Activated CD4-positive, alpha-beta T cell treated with anti-CD3 and anti-CD28 coated beads for 48 hours (primary cell): ENCODE measurements around the gene SLC37A2.

Source experiments
- DNase-seq: peaks from one replicate; pipeline ENCODE4 v3.0.0-alpha.2; 2020

SLC37A2 gene

GRCh38 chr11:125071846-125072217 is 8.7 kb downstream of the SLC37A2 start:
- no peak for DNase-seq

GRCh38 chr11:125072218-125072960 is 9.3 kb downstream of the SLC37A2 start:
- DNase-seq = no peak

- DNase-seq = no peak
Measured at GRCh38 chr11:125072961-125073590, 10.0 kb downstream of the SLC37A2 start.

GRCh38 chr11:125073616-125074483 is 10.7 kb downstream of the SLC37A2 start:
- DNase-seq = no peak

DNA sequence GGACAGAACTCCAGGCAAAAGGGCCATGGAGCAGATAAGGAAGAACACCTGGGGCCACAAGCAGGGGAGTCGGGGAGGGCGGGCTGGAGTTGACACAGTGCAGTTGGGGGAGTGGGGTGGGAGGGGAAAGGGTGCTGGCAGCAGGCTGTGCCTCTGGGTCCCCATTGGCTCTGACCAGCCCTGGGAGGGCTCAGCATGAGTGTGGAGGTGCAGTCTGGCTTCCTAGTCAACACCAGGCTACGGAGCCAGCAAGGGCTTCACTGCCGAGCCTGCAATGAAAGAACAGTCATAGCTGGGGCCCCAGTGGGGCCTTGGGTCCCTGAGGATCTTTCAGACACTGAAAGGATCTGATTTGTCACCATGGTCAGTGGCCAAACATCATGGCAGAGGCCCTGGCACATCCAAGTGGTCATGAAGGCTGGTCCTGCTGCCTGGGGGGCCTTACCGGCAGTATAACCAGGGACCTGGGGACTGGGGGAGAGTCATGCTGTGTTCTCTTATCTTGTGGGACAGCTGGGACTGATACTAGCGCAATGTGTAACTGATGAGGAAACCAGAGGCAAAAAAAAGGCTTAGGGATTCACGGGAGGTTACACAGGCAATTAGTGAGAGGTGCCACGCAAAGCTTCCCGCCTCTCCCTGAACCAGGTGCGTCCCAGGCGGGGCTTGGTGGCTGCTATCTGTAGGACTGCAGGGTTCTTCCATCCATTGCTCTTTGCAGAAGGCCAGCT is 11.6 kb downstream of the SLC37A2 start:
- DNase-seq = no peak

GRCh38 chr11:125075242-125075625 is 12.1 kb downstream of the SLC37A2 start:
- DNase-seq = no peak

- no peak for DNase-seq
Measured at GRCh38 chr11:125075900-125076317, 12.8 kb downstream of the SLC37A2 start.

GRCh38 chr11:125076378-125076945 is 13.4 kb downstream of the SLC37A2 start:
- DNase-seq = no peak

DNA sequence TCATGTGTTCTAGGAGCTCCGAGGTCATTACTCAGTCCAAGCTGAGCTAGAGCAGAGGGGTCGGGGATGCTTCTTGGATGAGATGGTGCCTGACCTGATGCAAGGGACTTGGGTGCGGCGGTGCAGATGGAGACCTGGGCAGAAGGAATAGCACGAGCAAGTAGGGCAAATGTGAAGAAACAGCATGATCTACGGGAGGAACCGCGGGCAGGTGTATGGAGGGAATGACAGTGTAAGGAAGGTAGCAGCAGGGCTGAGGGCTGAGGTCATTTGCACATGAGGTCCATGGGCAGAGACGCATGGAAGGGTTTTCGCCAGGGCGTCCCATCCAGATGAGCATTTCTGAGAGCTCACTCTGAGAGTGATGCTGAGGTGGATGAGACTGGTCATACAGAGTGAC is 14.9 kb downstream of the SLC37A2 start:
- no peak for DNase-seq

DNA sequence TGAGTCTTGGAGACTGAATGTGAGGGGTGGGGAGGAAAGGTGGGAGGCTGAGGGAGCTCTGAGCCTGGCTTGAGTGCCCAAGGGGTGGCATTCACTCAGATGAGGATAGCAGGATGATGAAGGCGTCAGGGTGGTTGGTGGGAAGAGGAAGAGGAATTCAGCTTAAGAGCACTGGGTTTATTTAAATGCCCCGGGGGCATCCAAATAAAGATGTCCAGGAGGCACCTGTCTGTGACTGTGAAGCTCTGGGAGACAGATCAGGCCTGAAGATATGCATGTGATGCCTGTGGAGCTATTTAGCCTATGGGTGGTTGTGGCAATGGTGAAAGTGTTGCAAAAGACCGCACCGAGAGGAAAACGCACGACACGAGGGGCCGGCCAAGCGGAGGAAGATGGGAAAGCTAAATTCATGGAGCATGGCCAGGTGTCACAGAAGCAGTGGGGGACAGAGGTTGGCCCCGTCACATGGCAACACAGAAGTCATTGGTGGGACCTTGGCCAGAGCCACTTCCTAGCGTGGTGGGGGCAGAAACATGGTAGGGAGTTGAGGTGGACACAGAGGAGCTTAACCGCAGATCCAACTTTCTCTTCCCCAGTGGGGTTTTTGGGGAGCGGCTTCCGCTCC is 15.5 kb downstream of the SLC37A2 start:
- no peak for DNase-seq

- DNase-seq = no peak
Measured at GRCh38 chr11:125079151-125079877, 16.2 kb downstream of the SLC37A2 start.

DNA sequence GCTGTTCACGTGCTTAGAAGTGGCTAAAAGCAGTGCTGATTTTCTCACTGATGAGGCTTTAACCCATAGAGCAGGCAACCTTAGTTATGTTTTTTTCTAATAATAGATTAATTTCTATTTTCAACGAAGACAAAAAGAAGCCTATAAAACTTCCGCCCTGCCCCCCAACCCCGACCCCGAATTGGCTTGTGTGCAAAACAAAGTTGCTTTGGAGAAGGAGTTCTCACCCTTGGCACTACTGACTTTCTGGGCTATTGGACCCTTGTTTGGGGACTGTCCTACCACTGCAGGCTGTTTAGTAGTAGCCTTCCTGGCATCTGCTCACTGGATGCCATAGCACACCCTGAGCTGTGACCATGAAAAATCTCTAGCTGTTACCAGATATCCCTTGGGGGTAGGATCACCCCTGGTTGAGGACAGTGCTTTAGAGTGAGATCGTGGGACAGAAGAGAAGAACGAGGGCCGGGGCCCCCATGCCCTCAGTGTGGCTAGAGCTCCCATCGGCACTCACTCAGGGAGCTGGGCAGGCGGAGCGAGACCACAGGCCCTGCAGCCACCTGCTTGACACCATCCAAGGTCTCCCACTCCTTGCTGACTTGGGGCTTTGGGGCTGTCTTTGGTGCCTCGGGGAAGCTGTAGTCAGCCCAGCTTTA is 16.9 kb downstream of the SLC37A2 start:
- no peak for DNase-seq

DNA sequence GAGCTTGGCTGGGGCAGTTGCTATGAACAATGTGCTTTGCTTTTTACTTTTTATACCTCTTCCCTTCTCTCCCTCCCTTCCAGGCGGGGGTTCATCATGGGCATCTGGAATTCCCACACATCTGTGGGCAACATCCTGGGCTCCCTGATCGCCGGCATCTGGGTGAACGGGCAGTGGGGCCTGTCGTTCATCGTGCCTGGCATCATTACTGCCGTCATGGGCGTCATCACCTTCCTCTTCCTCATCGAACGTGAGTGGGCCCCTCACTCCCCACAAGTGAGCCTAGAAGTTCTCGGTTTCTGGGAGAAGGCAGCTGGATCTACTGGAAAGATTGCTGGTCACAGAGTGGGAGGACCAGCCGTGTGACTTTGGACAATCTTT is 17.4 kb downstream of the SLC37A2 start:
- no peak for DNase-seq

DNA sequence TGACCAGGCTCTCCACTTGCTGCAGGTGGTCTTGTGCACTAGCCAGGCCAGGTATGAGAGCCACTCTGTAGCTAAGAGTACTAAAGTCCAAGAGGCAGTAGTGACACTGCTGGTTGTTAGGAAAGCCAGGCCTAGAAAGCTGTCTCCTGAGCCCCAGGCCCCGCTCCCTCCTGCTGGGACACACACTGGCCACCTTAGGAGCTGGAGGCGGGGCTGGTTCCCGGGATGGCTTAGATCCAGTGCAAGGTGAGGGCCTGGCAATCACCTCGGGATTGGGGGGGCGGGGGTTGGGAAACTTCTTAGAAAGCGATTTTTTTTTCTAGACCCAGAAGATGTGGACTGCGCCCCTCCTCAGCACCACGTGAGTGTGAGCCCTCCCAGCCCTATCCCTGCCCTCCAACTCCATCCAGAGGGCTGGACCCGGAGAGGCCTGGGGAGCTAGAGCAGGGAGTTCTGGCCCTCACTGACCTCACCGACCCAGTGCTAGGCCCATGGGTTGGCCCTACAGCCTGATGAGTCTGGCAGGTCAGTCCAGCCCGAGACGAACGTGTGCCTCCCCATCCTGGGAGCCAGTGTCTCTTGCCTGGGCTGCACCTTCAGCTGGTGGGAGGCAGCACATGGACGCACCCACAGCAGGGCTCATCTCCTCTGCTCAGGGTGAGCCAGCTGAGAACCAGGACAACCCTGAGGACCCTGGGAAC is 18.1 kb downstream of the SLC37A2 start:
- no peak for DNase-seq

- DNase-seq = no peak
Measured at GRCh38 chr11:125082040-125082439, 18.9 kb downstream of the SLC37A2 start.

DNA sequence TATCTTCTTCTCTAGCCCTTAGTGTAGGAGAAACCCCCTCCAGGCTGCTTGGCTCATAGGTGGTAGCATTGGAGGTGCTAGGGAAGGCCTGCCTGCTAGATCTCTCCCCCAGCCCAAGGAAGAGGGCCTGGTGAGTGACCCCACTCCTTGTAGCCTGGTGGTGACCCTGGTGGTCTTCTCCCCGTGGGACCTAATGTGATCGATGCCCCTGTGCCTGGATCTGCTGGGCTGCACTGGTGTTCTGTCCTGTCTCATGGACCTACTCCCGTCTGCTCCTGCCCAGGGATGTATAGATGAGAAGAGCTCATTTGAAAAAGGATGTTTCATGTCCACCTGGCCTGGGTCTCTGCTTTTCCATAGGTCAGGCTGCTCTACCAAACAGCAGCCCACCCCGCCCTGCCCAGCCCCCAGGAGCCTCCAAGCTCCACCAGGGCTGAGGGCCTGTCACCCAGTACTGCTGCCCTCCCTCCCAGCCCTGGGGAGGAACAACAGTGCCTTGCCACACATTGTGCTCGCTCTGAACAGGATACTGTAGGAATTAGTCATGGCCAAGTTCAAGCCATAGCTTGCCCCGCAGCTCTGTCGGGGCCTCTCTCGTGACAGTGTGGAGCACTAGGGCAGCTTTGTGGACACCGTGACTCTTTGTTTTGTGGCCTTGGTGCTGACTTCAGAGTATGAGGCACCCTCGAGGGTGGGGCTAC is 19.7 kb downstream of the SLC37A2 start:
- no peak for DNase-seq

DNA sequence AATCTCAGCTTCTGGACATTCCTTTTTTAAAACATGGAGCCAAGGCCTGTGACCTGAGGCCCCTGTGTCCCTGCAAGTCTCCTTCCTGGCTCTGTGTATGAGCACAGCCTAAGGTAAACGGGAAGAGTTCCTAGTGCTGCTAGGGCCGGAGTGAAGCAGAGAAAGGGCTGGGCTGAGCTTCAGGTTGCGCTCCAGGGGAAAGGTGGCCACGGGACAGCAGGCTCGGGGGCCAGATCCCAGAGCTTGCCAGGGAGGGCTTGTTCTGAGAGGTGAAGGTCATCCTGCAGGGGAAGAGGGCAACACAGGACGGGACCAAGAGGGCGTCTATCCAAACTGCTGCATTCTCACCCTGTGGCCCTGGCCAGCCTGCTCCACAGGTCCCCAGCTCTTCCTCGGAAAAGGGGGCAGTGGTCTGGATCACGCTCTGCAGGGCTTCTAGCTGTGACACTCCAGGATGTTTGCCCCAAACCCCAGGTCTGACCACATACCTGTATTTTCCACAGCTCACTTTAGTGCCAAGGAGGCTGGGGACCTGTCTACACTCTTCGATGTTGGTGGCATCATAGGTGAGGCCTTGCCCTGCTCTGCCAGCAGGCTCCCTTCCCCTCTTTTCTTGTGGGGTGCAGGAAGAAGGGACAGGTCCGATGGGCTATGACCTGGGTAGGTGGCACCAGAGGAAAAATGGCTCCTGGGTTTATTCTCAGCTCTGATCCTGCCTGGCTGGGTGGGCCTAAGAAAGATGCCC is 20.4 kb downstream of the SLC37A2 start:
- DNase-seq = no peak

DNA sequence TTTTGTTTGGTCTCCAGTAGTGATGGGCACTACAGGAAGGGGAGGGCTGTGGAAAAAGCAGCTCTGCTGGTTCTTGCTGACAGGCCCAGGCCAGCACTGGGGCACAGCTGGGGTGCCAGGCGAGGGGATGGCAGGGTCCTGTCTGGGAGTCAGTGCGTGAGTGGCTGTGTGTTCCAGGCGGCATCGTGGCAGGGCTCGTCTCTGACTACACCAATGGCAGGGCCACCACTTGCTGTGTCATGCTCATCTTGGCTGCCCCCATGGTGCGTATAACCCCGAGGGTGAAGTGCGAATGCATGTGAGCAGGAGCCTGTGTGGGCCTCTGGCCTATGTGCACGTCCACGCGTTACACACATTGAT is 20.9 kb downstream of the SLC37A2 start:
- no peak for DNase-seq

DNA sequence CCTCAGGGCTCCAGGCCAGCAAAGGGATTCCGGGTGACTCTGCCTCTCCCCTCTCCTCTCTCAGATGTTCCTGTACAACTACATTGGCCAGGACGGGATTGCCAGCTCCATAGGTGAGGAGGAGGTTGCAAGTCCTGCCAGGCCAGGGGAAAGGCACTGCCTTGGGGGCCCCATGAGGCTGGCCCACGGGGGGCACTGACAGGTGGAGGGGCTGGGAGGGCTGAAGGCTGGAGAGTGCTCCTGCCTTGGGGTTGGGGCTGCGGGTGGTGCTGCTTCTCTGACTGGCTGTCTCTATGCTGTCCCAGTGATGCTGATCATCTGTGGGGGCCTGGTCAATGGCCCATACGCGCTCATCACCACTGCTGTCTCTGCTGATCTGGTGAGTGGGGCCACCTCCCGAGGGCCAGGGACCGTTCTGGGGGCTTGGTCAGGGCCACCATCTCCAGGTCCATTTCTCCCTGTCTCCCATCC is 21.7 kb downstream of the SLC37A2 start:
- no peak for DNase-seq
